EH (cell line): Measurements from ENCODE around the gene CLIC4.
"Not testable (repeated sequence)": the region's sequence is repeated elsewhere in the genome, so short reads cannot be mapped to it uniquely, and the experiment has no call there.

Source experiments
- DNase-seq: peaks from one replicate; pipeline ENCODE4 v3.0.0-alpha.2; 2015; ENCODE audit warnings: low read depth

Gene CLIC4

DNA sequence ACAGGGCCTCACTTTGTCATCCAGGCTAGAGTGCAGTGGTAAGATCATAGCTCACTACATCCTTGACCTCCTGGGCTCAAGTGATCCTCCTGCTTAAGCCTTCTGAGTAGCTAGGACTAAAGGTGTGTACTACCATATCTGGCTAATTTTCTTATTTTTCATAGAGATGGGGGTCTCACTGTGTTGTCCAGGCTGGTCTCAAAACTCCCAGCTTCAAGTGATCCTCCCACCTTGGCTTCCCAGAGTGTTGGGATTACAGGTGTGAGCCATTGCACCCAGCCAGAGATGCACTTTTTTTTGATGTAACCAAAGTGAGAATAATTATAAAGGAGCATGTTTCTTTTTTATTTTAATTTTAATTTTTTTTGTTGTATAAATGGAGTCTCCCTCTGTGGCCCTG is 28.4 kb downstream of the CLIC4 start:
- no peak for DNase-seq

DNA sequence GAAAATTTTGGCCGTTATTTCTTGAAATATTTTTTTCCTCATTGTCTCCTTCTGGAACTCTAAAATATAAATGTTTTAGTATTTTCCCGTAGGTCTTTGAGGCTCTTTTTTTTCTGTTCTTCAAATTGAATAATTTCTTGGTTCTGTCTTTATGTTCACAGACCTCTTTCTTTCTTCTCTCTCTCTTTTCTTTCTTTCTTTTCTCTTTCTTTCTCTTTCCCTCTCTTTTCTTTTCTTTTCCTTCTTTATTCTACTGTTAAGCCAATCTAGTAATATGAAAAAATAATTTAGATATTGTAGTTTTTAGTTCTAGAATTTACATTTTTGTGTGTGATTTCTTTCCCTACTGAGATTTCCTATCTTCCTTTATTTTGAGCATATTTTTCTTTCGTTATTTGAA is 30.1 kb downstream of the CLIC4 start:
- DNase-seq: no peak

- no peak for DNase-seq
Observed at GRCh38 chr1:24775916-24776315, 30.7 kb downstream of the CLIC4 start.

DNA sequence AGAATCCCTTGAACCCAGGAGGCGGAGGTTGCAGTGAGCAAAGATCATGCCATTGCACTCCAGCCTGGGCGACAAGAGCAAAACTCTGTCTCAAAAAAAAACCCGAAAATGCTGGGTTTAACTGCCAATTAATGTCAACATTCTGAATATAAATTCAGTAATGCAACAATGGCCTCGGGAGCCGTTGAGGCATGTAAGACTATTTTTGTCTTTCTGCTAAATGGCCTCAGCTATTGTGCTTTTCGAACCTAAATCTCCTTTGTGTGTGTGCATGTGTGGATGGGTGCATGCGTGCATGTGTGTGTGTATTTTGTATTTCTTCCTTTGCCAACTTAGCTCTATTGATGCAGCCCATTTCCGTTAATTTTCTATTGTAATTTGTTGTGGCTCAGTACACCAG is 31.6 kb downstream of the CLIC4 start:
- no peak for DNase-seq

- DNase-seq: no peak
Observed at GRCh38 chr1:24778141-24778540, 32.9 kb downstream of the CLIC4 start.

GRCh38 chr1:24779199-24779598 is 34.0 kb downstream of the CLIC4 start:
- not testable (repeated sequence) for DNase-seq

GRCh38 chr1:24779689-24780464 is 34.6 kb downstream of the CLIC4 start:
- DNase-seq: peak; percentile 30

- not testable (repeated sequence) for DNase-seq
Observed at GRCh38 chr1:24780626-24781025, 35.4 kb downstream of the CLIC4 start.

GRCh38 chr1:24782689-24783088 is 37.4 kb downstream of the CLIC4 start:
- no peak for DNase-seq

- no peak for DNase-seq
Observed at GRCh38 chr1:24783713-24784112, 38.5 kb downstream of the CLIC4 start.

- DNase-seq: peak; percentile 61
Observed at GRCh38 chr1:24786191-24786590, 40.9 kb downstream of the CLIC4 start.

DNA sequence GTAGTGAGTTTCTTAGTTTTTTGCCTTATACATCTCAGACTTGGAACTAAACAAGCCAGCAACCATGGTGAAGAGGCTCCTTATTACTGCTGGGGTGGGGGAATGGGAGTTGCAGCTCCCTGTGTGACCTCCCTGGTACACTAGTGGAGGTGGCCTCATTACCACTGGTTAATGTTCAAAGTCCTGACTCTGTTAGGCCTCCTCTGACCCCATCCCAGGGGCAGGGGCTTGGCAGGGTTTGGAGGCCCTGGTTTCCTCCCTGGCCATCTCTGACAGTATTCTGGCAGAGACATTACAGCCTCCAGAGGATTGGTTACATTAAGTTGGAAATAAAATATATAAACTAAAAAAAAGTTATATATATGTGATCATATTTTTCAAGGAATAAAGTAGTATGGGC is 45.2 kb downstream of the CLIC4 start:
- no peak for DNase-seq

DNA sequence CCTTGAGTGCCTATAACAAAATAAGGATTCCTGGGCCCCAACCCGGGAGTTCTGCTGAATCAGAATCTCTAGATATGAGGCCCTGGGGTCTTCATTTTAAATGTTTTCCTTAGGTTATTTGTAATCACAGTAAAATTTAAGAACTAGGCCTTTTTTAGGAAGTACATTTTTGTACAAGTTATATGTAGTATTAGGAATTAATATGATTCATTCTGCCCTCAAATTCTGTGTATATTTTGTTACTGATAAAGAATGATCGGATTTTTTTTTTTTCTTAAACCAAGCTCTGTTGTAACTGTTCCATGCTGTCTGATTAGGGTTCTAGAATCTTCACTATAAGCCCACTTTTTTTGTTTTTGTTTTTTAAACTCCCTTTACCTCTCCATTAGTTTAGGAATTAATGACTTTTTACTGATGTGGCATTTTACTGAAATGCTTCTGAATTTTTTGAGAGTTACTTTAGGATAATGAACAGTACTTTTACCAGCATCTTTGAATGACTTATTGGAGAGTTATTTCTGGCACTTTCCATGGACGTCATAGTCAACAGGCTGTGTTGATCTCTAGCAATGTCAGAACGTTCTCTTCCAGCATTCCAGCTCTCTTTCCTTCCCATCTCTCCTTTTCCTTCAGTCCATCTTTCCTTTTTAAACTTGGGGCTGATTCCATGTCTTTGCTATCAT is 48.3 kb downstream of the CLIC4 start:
- peak; percentile 96 for DNase-seq

DNA sequence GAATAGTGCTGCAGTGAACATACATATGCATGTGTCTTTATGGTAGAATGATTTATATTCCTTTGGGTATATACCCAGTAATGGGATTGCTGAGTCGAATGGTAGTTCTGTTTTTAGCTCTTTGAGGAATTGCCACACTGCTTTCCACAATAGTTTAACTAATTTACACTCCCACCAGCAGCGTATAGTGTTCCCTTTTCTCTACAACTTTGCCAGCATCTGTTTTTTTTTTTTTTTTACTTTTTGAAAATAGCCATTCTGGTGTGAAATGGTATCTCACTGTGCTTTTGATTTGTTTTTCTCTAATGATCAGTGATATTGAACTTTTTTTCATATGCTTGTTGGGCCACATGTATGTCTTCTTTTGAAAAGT is 48.9 kb downstream of the CLIC4 start:
- not testable (repeated sequence) for DNase-seq

DNA sequence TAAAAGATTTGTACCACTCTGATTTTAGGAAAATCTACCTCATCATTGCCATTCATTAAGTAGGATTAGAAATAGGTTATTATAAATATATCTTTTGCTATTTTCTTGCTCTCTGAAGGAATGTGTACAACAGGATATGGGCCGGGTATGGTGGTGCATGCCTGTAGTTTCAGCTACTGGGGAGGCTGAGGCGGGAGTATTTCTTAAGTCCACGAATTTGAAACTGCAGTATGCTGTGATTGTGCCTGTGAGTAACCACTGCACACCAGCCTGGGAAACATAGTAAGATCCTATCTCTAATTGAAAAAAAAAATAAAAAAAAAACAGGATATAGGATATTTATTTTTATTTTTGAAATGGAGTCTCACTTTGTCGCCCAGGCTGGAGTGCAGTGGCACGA is 50.0 kb downstream of the CLIC4 start:
- DNase-seq: peak; percentile 66

DNA sequence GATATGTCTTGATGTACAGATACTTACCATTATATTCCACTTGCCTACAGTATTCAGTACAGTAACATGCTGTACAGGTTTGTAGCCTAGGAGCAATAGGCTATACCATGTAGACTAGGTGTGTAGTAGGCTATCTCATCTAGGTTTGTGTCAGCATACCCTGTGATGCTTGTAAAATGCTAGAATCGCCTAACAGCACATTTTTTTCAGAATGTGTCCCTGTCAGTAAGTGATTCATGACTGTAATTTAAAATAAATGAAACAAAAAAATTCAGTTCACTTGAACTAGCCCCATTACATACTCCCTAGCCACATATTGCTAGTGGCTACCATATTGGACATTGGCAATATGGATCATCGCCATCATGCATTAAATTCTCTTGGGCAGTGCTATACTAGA is 51.3 kb downstream of the CLIC4 start:
- peak; percentile 50 for DNase-seq

DNA sequence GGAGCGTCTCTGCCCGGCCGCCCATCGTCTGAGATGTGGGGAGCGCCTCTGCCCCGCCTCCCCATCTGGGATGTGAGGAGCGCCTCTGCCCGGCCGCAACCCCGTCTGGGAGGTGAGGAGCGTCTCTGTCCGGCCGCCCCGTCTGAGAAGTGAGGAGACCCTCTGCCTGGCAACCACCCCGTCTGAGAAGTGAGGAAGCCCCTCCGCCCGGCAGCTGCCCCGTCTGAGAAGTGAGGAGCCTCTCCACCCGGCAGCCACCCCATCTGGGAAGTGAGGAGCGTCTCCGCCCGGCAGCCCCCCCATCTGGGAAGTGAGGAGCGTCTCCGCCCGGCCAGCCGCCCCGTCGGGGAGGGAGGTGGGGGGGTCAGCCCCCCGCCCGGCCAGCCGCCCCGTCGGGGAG is 54.0 kb downstream of the CLIC4 start:
- not testable (repeated sequence) for DNase-seq

GRCh38 chr1:24801176-24801575 is 55.9 kb downstream of the CLIC4 start:
- peak; percentile 27 for DNase-seq

DNA sequence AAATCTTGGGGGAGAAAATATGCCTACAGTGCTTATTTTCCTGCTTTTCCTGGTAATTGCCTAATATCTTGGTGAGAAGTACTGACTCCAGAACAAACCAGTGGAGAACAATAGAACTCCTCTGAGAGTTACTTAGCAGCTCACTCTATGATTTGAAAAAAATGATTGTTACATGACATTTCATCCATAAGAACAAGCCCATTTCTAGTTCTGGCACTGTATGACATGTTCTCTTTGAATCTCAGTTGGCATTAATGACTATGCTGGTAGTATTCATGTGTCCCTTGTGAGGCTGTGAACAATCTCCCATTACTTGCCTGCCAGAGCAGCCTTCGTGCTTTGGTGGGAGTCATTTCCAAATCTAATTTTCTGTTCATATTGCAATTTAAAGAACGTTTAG is 58.0 kb downstream of the CLIC4 start:
- DNase-seq: no peak

- peak; percentile 29 for DNase-seq
Observed at GRCh38 chr1:24803987-24804530, 58.8 kb downstream of the CLIC4 start.

GRCh38 chr1:24805534-24806301 is 60.5 kb downstream of the CLIC4 start:
- DNase-seq: peak; percentile 87

- no peak for DNase-seq
Observed at GRCh38 chr1:24806588-24806987, 61.3 kb downstream of the CLIC4 start.

GRCh38 chr1:24811494-24811893 is 66.2 kb downstream of the CLIC4 start:
- DNase-seq: not testable (repeated sequence)
